Ectodermal cell (in vitro differentiated cells): Measurements from ENCODE around the gene SLC66A1.
"Not testable (repeated sequence)": the region's sequence is repeated elsewhere in the genome, so short reads cannot be mapped to it uniquely, and the experiment has no call there.

Source experiments
- H3K27ac ChIP-seq: 2 replicates; pipeline ENCODE4 v1.7.0; 2013; ENCODE audit warnings: mild to moderate bottlenecking, low read depth, low read length; ENCODE audit not compliant: insufficient read depth, poor library complexity, severe bottlenecking
- H3K27me3 ChIP-seq: 2 replicates; pipeline ENCODE4 v1.7.0; 2013; ENCODE audit warnings: mild to moderate bottlenecking, low read length; ENCODE audit not compliant: insufficient read depth, control insufficient read depth, poor library complexity, severe bottlenecking
- H3K36me3 ChIP-seq: one replicate; pipeline ENCODE4 v1.7.0; 2013; ENCODE audit warnings: low read length; ENCODE audit not compliant: control insufficient read depth, insufficient read depth
- H3K4me1 ChIP-seq: one replicate; pipeline ENCODE4 v1.7.0; 2013; ENCODE audit warnings: low read length; ENCODE audit not compliant: control insufficient read depth, insufficient read depth
- H3K4me3 ChIP-seq: 2 replicates; pipeline ENCODE4 v1.7.0; 2013; ENCODE audit warnings: low read depth, low read length, control low read depth; ENCODE audit not compliant: insufficient read depth
- H3K9me3 ChIP-seq: 2 replicates; pipeline ENCODE4 v1.7.0; 2013; ENCODE audit warnings: mild to moderate bottlenecking, low read length, moderate library complexity; ENCODE audit not compliant: control insufficient read depth
- WGBS, 2 experiments: methylation state at CpG; one replicate each; pipeline ENCODE4 v1.1.7; 2013; ENCODE audit warnings: missing lambda C conversion rate in 2 of 2; 5-methylcytosine and 5-hydroxymethylcytosine counted together

Gene SLC66A1

GRCh38 chr1:19283891-19284290 lies 28.2 kb upstream of the SLC66A1 start:
- Histone ChIP-seq H3K9me3 (no peaks in the 10 kb centered on the region), H3K27me3 (peaks cover 14% of the 10 kb centered on the region), H3K4me3 (no peak overlapping the region)

GRCh38 chr1:19284881-19285280 lies 27.2 kb upstream of the SLC66A1 start:
- Histone ChIP-seq H3K36me3 (no peaks in the 10 kb centered on the region), H3K4me3 (no peak overlapping the region), H3K9me3 (no peaks in the 10 kb centered on the region), H3K27ac (no peak overlapping the region), H3K27me3 (peaks cover 24% of the 10 kb centered on the region), H3K4me1 (peaks cover 6% of the 10 kb centered on the region)
- WGBS, 2 experiments: 90 to 92% methylated on average over 8 of the region's 8 CpGs

More at GRCh38 chr1:19283891-19284290, 28.2 kb upstream of the SLC66A1 start:
- 94 to 97% methylated on average over 9 of the region's 9 CpGs for WGBS, 2 experiments
- Histone ChIP-seq H3K4me1 (peaks cover 2% of the 10 kb centered on the region), H3K27ac (no peak overlapping the region), H3K36me3 (no peaks in the 10 kb centered on the region)

GRCh38 chr1:19285366-19285765 lies 26.8 kb upstream of the SLC66A1 start:
- H3K27me3 ChIP-seq: peaks cover 29% of the 10 kb centered on the region
- not testable (repeated sequence) for H3K4me1 ChIP-seq, H3K27ac ChIP-seq, H3K4me3 ChIP-seq, H3K36me3 ChIP-seq, H3K9me3 ChIP-seq
- 88 to 92% methylated on average over 3 of the region's 3 CpGs for WGBS, 2 experiments

GRCh38 chr1:19285807-19286206 lies 26.3 kb upstream of the SLC66A1 start:
- H3K4me3 ChIP-seq, H3K36me3 ChIP-seq, H3K27ac ChIP-seq, H3K9me3 ChIP-seq, H3K4me1 ChIP-seq: not testable (repeated sequence)
- WGBS, 2 experiments: 72 to 82% methylated on average over 3 of the region's 3 CpGs
- peaks cover 31% of the 10 kb centered on the region for H3K27me3 ChIP-seq

GRCh38 chr1:19287436-19288185 lies 24.5 kb upstream of the SLC66A1 start:
- H3K9me3 ChIP-seq: no peaks in the 10 kb centered on the region

GRCh38 chr1:19288324-19289241 lies 23.5 kb upstream of the SLC66A1 start, which contains the start of gene AKR7A3:
Gene AKR7A3, minus strand, starts transcription at chr1:19288770. Its CDS starts 61 bp downstream, at chr1:19288709.
- peaks cover 31% of the 10 kb centered on the region for H3K27me3 ChIP-seq
- not testable (repeated sequence) for H3K36me3 ChIP-seq, H3K4me1 ChIP-seq, H3K9me3 ChIP-seq, H3K27ac ChIP-seq
- peak within 1 kb of the TSS; percentile 34 for H3K4me3 ChIP-seq
- WGBS, 2 experiments: 23 to 25% methylated on average over 63 to 64 of the region's 82 CpGs

More at GRCh38 chr1:19287436-19288185, 24.5 kb upstream of the SLC66A1 start:
- H3K27me3 ChIP-seq: peaks cover 31% of the 10 kb centered on the region
- no peaks in the 10 kb centered on the region for H3K36me3 ChIP-seq
- peaks cover 6% of the 10 kb centered on the region for H3K4me1 ChIP-seq
- WGBS, 2 experiments: 92 to 93% methylated on average over 13 of the region's 13 CpGs
- no peak overlapping the region for H3K4me3 ChIP-seq
- no peak overlapping the region for H3K27ac ChIP-seq

GRCh38 chr1:19289244-19289643 lies 22.9 kb upstream of the SLC66A1 start:
- 67 to 77% methylated on average over 2 of the region's 2 CpGs for WGBS, 2 experiments
- Histone ChIP-seq H3K4me3 (peak overlapping the region; percentile 34), H3K27ac (no peak overlapping the region), H3K4me1 (peaks cover 6% of the 10 kb centered on the region), H3K9me3 (no peaks in the 10 kb centered on the region), H3K36me3 (no peaks in the 10 kb centered on the region), H3K27me3 (peaks cover 31% of the 10 kb centered on the region)

- WGBS, 2 experiments: 94 to 97% methylated on average over 2 of the region's 2 CpGs
- no peaks in the 10 kb centered on the region for H3K9me3 ChIP-seq
- no peak overlapping the region for H3K27ac ChIP-seq
- H3K4me3 ChIP-seq: no peak overlapping the region
- no peaks in the 10 kb centered on the region for H3K4me1 ChIP-seq
- H3K36me3 ChIP-seq: no peaks in the 10 kb centered on the region
- H3K27me3 ChIP-seq: peaks cover 10% of the 10 kb centered on the region
Observed at GRCh38 chr1:19294638-19295037, 17.5 kb upstream of the SLC66A1 start.

- 94 to 97% methylated on average over 2 of the region's 2 CpGs for WGBS, 2 experiments
- Histone ChIP-seq H3K4me3 (no peak overlapping the region), H3K9me3 (no peaks in the 10 kb centered on the region), H3K36me3 (peaks cover 13% of the 10 kb centered on the region), H3K27me3 (no peaks in the 10 kb centered on the region), H3K27ac (no peak overlapping the region), H3K4me1 (no peaks in the 10 kb centered on the region)
Observed at GRCh38 chr1:19300211-19300610, 11.9 kb upstream of the SLC66A1 start.

- H3K4me3 ChIP-seq, H3K4me1 ChIP-seq, H3K9me3 ChIP-seq, H3K27ac ChIP-seq, H3K27me3 ChIP-seq: not testable (repeated sequence)
- peaks cover 42% of the 10 kb centered on the region for H3K36me3 ChIP-seq
- 94 to 96% methylated on average over 10 of the region's 10 CpGs for WGBS, 2 experiments
Observed at GRCh38 chr1:19304081-19304480, 8.0 kb upstream of the SLC66A1 start.
